ENCODE results near the gene SNX3.

GRCh38 chr6:108242721-108243120, 18.1 kb downstream of the SNX3 start:
- no peak for TF ChIP-seq YY1 (IDR thresholded peaks at IDR 0.05; ENCODE audit: insufficient read depth, insufficient read length)
- no peak for TF ChIP-seq ZNF274 (IDR thresholded peaks at IDR 0.05; ENCODE audit: low read depth, low read length)
